Measurements from ENCODE around the gene TRABD2B. TPM values are rescaled to one million over a fixed set of nuclear protein-coding genes. Genes with fewer than 3 reads are reported as not detected.
A peak's percentile ranks its signal among the peaks of the same experiment; 100 is the strongest.

TRABD2B gene
- 2.6 TPM for polyA plus RNA-seq (2013, experiment 1 of 2)
- 2.5 TPM for polyA plus RNA-seq (2013, experiment 2 of 2)

DNA sequence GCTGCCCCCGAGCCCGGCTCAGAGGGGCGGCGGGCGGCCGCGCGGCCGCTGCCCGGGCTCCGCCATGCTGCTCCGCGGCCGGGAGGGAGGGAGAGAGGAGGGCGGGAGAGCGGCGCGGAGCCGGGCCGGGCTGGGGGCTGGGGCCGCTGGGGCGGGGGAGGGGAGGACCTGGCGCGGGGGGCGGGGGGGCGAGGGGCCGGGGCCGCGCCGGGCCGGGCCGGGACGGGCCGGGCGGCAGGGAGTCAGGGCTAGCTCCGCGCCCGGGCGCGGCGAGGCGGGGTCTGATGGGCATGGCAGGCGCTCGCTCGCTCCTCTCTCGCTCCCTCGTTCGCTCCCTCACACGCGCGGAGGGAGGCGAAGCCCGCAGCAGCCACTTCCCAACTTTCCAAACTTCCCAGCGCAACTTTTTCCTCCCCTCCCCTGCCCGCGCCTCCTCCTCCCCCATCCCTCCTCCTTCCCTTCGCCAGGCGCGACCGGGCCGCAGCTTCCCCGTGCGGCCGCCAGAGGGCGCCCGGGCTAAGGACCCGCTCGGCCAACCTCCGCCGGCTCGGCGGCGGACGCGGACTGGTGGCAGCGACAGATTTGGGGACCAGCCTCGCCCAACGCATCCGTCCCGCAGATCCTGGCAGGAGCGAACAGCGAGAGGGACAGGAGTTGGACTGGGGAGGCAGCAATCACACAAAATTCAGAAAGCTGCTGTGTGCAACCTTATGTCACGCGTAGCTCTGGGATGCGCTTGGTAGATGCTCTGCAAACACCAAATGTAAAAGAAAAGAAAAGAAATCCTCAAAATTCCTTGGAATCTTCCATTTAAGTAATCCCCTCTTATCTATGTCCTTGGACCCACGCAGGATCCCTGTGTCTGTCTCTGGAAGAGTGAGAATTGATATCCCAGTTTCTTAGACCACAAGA is at the start of gene TRABD2B:
Gene TRABD2B (minus strand): TSS at position 97 of the 912 bp plus-strand sequence.
- Histone ChIP-seq H3K27ac (ENCODE audit: low read depth, low read length) (peak within 1 kb of the TSS; percentile 70; the same call in 1 of the 2 replicates), H3K4me1 (ENCODE audit: insufficient read depth, low read length) (peaks cover 39% of the 10 kb centered on the region), H3K27me3 (ENCODE audit: insufficient read depth, low read length) (peaks cover 43% of the 10 kb centered on the region), H3K4me3 (ENCODE audit: low read length) (peak within 1 kb of the TSS; percentile 70), H3K36me3 (ENCODE audit: insufficient read depth, low read length) (peaks cover 6% of the 10 kb centered on the region; the same call in 1 of the 2 replicates), H3K9ac (ENCODE audit: low read depth, low read length) (peak within 1 kb of the TSS; percentile 54), H3K9me3 (ENCODE audit: insufficient read depth, low read depth, low read length) (no peaks in the 10 kb centered on the region)
- WGBS, result 4% methylated on average over 72 of the region's 86 CpGs

DNA sequence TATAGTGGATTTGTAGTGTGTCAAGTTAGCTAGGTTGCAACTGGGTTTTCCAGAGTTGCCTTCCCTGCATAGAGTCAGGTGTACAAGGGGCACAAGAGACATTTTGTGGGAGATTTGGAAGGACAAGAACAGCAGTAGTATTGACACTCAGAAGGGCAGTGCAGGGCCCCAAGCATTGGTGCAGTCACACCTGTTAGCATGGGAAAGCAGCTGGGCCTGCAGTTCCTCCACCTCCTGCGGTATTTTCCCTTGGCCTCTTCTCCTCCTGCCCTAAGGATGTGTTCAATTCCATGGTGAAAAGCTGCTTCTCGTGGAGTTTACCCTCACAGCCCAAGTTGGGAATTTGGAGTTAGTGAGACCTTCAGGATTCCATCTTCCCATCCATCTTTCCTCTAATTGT is 47.1 kb upstream of the TRABD2B start:
- Histone ChIP-seq H3K27me3 (ENCODE audit: insufficient read depth, low read length) (no peaks in the 10 kb centered on the region), H3K9ac (ENCODE audit: low read depth, low read length) (no peak overlapping the region), H3K27ac (ENCODE audit: low read depth, low read length) (no peak overlapping the region), H3K4me1 (ENCODE audit: insufficient read depth, low read length) (peaks cover 35% of the 10 kb centered on the region), H3K9me3 (ENCODE audit: insufficient read depth, low read depth, low read length) (no peaks in the 10 kb centered on the region), H3K36me3 (ENCODE audit: insufficient read depth, low read length) (no peaks in the 10 kb centered on the region), H3K4me3 (ENCODE audit: low read length) (no peak overlapping the region)
- WGBS, result 84% methylated on average over 2 of the region's 2 CpGs

GRCh38 chr1:48043622-48044021 is 46.4 kb upstream of the TRABD2B start:
- no peaks in the 10 kb centered on the region for H3K9me3 ChIP-seq (ENCODE audit: insufficient read depth, low read depth, low read length)
- peaks cover 37% of the 10 kb centered on the region for H3K4me1 ChIP-seq (ENCODE audit: insufficient read depth, low read length)
- no peak overlapping the region for H3K27ac ChIP-seq (ENCODE audit: low read depth, low read length)
- 60% methylated on average over 2 of the region's 2 CpGs for WGBS
- H3K27me3 ChIP-seq (ENCODE audit: insufficient read depth, low read length), result no peaks in the 10 kb centered on the region
- H3K4me3 ChIP-seq (ENCODE audit: low read length), result no peak overlapping the region
- no peaks in the 10 kb centered on the region for H3K36me3 ChIP-seq (ENCODE audit: insufficient read depth, low read length)
- no peak overlapping the region for H3K9ac ChIP-seq (ENCODE audit: low read depth, low read length)

GRCh38 chr1:48040154-48040553 is 43.0 kb upstream of the TRABD2B start:
- Histone ChIP-seq H3K4me3 (ENCODE audit: low read length) (no peak overlapping the region), H3K9me3 (ENCODE audit: insufficient read depth, low read depth, low read length) (no peaks in the 10 kb centered on the region), H3K27me3 (ENCODE audit: insufficient read depth, low read length) (no peaks in the 10 kb centered on the region), H3K9ac (ENCODE audit: low read depth, low read length) (no peak overlapping the region), H3K36me3 (ENCODE audit: insufficient read depth, low read length) (no peaks in the 10 kb centered on the region), H3K4me1 (ENCODE audit: insufficient read depth, low read length) (peaks cover 31% of the 10 kb centered on the region), H3K27ac (ENCODE audit: low read depth, low read length) (no peak overlapping the region)
- 64% methylated on average over 6 of the region's 6 CpGs for WGBS

GRCh38 chr1:48039088-48040054 is 42.2 kb upstream of the TRABD2B start:
- H3K9me3 ChIP-seq (ENCODE audit: insufficient read depth, low read depth, low read length), result no peaks in the 10 kb centered on the region
- no peaks in the 10 kb centered on the region for H3K27me3 ChIP-seq (ENCODE audit: insufficient read depth, low read length)
- H3K27ac ChIP-seq (ENCODE audit: low read depth, low read length), result no peak overlapping the region
- H3K4me3 ChIP-seq (ENCODE audit: low read length), result no peak overlapping the region
- WGBS, result 67% methylated on average over 12 of the region's 12 CpGs
- no peak overlapping the region for H3K9ac ChIP-seq (ENCODE audit: low read depth, low read length)
- no peaks in the 10 kb centered on the region for H3K36me3 ChIP-seq (ENCODE audit: insufficient read depth, low read length)
- peaks cover 30% of the 10 kb centered on the region for H3K4me1 ChIP-seq (ENCODE audit: insufficient read depth, low read length)

DNA sequence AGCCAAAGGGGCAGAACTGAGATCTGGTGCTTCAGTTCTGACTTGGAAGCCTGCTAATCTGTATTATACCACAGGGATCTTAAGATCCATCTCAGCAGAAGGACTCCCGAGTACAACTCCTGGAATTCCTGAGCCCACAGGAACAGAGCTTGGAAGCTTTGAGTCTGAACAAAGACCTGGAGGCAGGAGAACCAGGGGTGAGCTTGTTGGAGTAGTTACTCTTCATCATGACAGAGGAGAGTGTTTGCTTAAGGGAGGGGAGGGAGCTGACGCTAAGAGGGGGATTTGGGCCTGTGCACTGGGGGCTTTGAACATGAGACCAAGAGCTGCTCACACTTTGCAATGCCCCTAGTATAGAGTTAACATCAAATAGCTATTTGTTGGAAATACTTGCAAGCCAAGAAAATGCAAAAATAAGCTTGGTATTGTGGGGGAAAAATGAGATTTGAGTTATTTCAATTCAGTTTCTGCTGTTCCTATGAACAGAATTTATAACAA is 41.1 kb upstream of the TRABD2B start:
- Histone ChIP-seq H3K27ac (ENCODE audit: low read depth, low read length) (no peak overlapping the region), H3K9ac (ENCODE audit: low read depth, low read length) (no peak overlapping the region), H3K4me1 (ENCODE audit: insufficient read depth, low read length) (peaks cover 20% of the 10 kb centered on the region), H3K36me3 (ENCODE audit: insufficient read depth, low read length) (no peaks in the 10 kb centered on the region), H3K9me3 (ENCODE audit: insufficient read depth, low read depth, low read length) (no peaks in the 10 kb centered on the region), H3K27me3 (ENCODE audit: insufficient read depth, low read length) (no peaks in the 10 kb centered on the region), H3K4me3 (ENCODE audit: low read length) (no peak overlapping the region)
- 59% methylated on average over 2 of the region's 2 CpGs for WGBS

DNA sequence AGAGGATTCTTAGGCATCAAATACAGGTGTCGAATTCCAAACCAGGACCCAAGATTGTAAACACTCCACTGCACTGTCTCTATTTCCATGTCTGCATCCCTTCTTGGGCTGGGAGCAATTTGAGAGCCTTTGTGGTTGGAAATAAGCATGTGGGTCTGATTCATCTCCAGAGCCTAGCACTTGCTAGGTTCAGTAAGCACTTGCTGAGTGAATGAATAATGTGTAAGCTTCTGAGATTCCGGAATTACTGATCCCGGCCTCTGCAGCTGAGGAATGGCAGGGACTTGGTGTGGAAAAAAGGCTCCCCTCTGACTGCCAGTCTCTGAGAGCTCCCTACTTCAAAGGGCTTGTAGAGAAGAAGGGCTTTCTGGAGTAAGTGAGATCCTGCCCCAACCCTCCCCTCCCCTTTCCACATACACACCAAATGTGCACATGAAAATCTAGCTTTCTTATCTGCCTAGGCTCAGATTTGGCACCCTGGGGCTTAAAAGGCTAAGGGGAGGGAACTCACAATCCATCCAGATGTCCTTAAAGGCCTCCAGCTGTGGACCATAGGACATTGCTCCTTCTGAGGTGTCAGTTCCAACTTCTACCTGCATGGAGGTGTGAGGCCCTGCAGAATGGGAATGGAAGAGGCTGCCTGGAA is 39.6 kb upstream of the TRABD2B start:
- H3K27me3 ChIP-seq (ENCODE audit: insufficient read depth, low read length), result no peaks in the 10 kb centered on the region
- WGBS, result 82% methylated on average over 3 of the region's 3 CpGs
- no peak overlapping the region for H3K9ac ChIP-seq (ENCODE audit: low read depth, low read length)
- peaks cover 16% of the 10 kb centered on the region for H3K4me1 ChIP-seq (ENCODE audit: insufficient read depth, low read length)
- no peaks in the 10 kb centered on the region for H3K36me3 ChIP-seq (ENCODE audit: insufficient read depth, low read length)
- no peak overlapping the region for H3K4me3 ChIP-seq (ENCODE audit: low read length)
- no peaks in the 10 kb centered on the region for H3K9me3 ChIP-seq (ENCODE audit: insufficient read depth, low read depth, low read length)
- H3K27ac ChIP-seq (ENCODE audit: low read depth, low read length), result no peak overlapping the region

- H3K4me1 ChIP-seq (ENCODE audit: insufficient read depth, low read length), result peaks cover 14% of the 10 kb centered on the region
- no peaks in the 10 kb centered on the region for H3K9me3 ChIP-seq (ENCODE audit: insufficient read depth, low read depth, low read length)
- H3K4me3 ChIP-seq (ENCODE audit: low read length), result no peak overlapping the region
- H3K36me3 ChIP-seq (ENCODE audit: insufficient read depth, low read length), result no peaks in the 10 kb centered on the region
- no peak overlapping the region for H3K27ac ChIP-seq (ENCODE audit: low read depth, low read length)
- no peaks in the 10 kb centered on the region for H3K27me3 ChIP-seq (ENCODE audit: insufficient read depth, low read length)
- H3K9ac ChIP-seq (ENCODE audit: low read depth, low read length), result no peak overlapping the region
Measured at GRCh38 chr1:48035371-48036141, 38.4 kb upstream of the TRABD2B start.

- no peak overlapping the region for H3K9ac ChIP-seq (ENCODE audit: low read depth, low read length)
- no peak overlapping the region for H3K4me3 ChIP-seq (ENCODE audit: low read length)
- 95% methylated on average over 10 of the region's 10 CpGs for WGBS
- no peaks in the 10 kb centered on the region for H3K27me3 ChIP-seq (ENCODE audit: insufficient read depth, low read length)
- no peaks in the 10 kb centered on the region for H3K36me3 ChIP-seq (ENCODE audit: insufficient read depth, low read length)
- H3K4me1 ChIP-seq (ENCODE audit: insufficient read depth, low read length), result peaks cover under 1% of the 10 kb centered on the region; the same call in 1 of the 2 replicates
- H3K9me3 ChIP-seq (ENCODE audit: insufficient read depth, low read depth, low read length), result no peaks in the 10 kb centered on the region
- no peak overlapping the region for H3K27ac ChIP-seq (ENCODE audit: low read depth, low read length)
Measured at GRCh38 chr1:48033495-48034045, 36.4 kb upstream of the TRABD2B start.

DNA sequence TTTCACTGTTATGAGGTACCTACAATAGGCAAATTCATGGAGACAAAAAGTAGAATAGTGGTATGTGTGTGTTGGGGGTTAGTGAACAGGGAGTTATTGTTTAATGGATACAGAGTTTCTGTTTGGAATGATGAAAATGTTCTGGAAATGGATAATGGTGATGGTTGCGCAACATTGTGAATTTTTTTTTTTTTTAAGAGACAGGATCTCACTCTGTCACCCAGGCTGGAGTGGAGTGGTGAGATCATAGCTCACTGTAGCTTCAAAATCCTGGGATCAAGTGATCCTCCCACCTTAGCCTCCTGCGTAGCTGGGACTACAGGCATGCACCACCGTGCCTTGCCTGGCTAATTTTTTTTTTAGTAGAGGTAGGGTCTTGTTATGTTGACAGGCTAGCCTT is 34.5 kb upstream of the TRABD2B start:
- no peak overlapping the region for H3K27ac ChIP-seq (ENCODE audit: low read depth, low read length)
- WGBS, result 92% methylated on average over 3 of the region's 3 CpGs
- H3K4me1 ChIP-seq (ENCODE audit: insufficient read depth, low read length), result peaks cover 13% of the 10 kb centered on the region
- H3K9ac ChIP-seq (ENCODE audit: low read depth, low read length), result no peak overlapping the region
- H3K27me3 ChIP-seq (ENCODE audit: insufficient read depth, low read length), result no peaks in the 10 kb centered on the region
- H3K9me3 ChIP-seq (ENCODE audit: insufficient read depth, low read depth, low read length), result no peaks in the 10 kb centered on the region
- H3K4me3 ChIP-seq (ENCODE audit: low read length), result no peak overlapping the region
- H3K36me3 ChIP-seq (ENCODE audit: insufficient read depth, low read length), result no peaks in the 10 kb centered on the region

Data from HUES64 (cell line).